GM23248 (cell line): Measurements from ENCODE around the gene GNAL. TPM values are rescaled to one million over a fixed set of nuclear protein-coding genes. Genes with fewer than 3 reads are reported as not detected.

ENCODE experiments used
- DNase-seq: peaks from one replicate; pipeline ENCODE4 v3.0.0-alpha.2; 2015
- H2AFZ ChIP-seq: fragments of 200-600 bp; sonication (generic); 2 replicates; pipeline ENCODE4 v1.6.1; 2016; ENCODE audit warnings: antibody characterized with exemption
- H3F3A ChIP-seq: fragments of 200-600 bp; sonication (generic); 2 replicates; pipeline ENCODE4 v1.6.1; 2016; ENCODE audit warnings: mild to moderate bottlenecking, antibody characterized with exemption, mixed run types; ENCODE audit not compliant: insufficient read depth
- H3K27ac ChIP-seq: fragments of 200-600 bp; sonication (generic); 2 replicates; pipeline ENCODE4 v1.5.1; 2016; ENCODE audit warnings: mild to moderate bottlenecking
- H3K27me3 ChIP-seq: fragments of 200-600 bp; sonication (generic); replicated peaks from 2 replicates; pipeline ENCODE4 v1.6.1; 2016; ENCODE audit warnings: mild to moderate bottlenecking; ENCODE audit not compliant: insufficient read depth
- H3K36me3 ChIP-seq: fragments of 200-600 bp; sonication (generic); 2 replicates; pipeline ENCODE4 v1.6.1; 2016; ENCODE audit warnings: low read depth, mild to moderate bottlenecking
- H3K4me1 ChIP-seq: fragments of 200-600 bp; sonication (generic); 2 replicates; pipeline ENCODE4 v1.6.1; 2016; ENCODE audit warnings: mild to moderate bottlenecking; ENCODE audit not compliant: insufficient read depth
- H3K4me2 ChIP-seq: fragments of 200-600 bp; sonication (generic); one replicate; pipeline ENCODE4 v1.6.1; 2016; ENCODE audit warnings: mild to moderate bottlenecking; ENCODE audit not compliant: unreplicated experiment
- H3K4me3 ChIP-seq: fragments of 200-600 bp; sonication (generic); 2 replicates; pipeline ENCODE4 v1.5.1; 2016; ENCODE audit warnings: mild to moderate bottlenecking
- H3K79me2 ChIP-seq: fragments of 200-600 bp; sonication (generic); 2 replicates; pipeline ENCODE4 v1.6.1; 2016; ENCODE audit warnings: mild to moderate bottlenecking; ENCODE audit not compliant: insufficient read depth
- H3K9ac ChIP-seq: fragments of 200-600 bp; sonication (generic); 2 replicates; pipeline ENCODE4 v1.6.1; 2016; ENCODE audit warnings: mild to moderate bottlenecking
- H3K9me2 ChIP-seq: fragments of 200-600 bp; sonication (generic); 2 replicates; pipeline ENCODE4 v1.6.1; 2016; ENCODE audit warnings: mixed run types, mild to moderate bottlenecking, moderate library complexity; ENCODE audit not compliant: insufficient read depth
- H3K9me3 ChIP-seq: fragments of 200-600 bp; sonication (generic); one replicate; pipeline ENCODE4 v1.6.1; 2017; ENCODE audit warnings: low read depth
- H4K20me1 ChIP-seq: fragments of 200-600 bp; sonication (generic); 2 replicates; pipeline ENCODE4 v1.6.0; 2016; ENCODE audit not compliant: insufficient read depth
- EZH2 ChIP-seq: fragments of 200-600 bp; sonication (generic); IDR thresholded peaks from 2 replicates; pipeline ENCODE4 v1.6.1; 2018; ENCODE audit warnings: antibody characterized with exemption, mild to moderate bottlenecking; ENCODE audit not compliant: insufficient read depth, poor library complexity, severe bottlenecking
- EZH2phosphoT487 ChIP-seq: fragments of 200-600 bp; sonication (generic); IDR thresholded peaks from 2 replicates; pipeline ENCODE4 v1.6.1; 2018; ENCODE audit warnings: antibody characterized with exemption, moderate library complexity, mild to moderate bottlenecking, low read depth; ENCODE audit not compliant: insufficient read depth
- WGBS, 2 experiments: methylation state at CpG; one replicate each; pipeline ENCODE4 v1.1.6; 2015 to 2017; ENCODE audit warnings: low lambda C conversion rate in 2 of 2, low coverage in 1 of 2; ENCODE audit errors: missing lambda C conversion rate in 2 of 2; 5-methylcytosine and 5-hydroxymethylcytosine counted together
- in situ Hi-C: fragments of 300-500 bp; cut with MboI; formaldehyde crosslinking; loops from 2 replicates; pipeline ENCODE4 v1.15.0; 2020
- polyA plus RNA-seq: library from polyadenylated mRNA; unstranded; fragments of >200 nt; fragmentation: Nextera tagmentation; extraction: Ambion mirVana; gene quantifications from 2 replicates; pipeline ENCODE4 v1.2.1, GENCODE V29; 2016
- total RNA-seq: library from RNA; depleted of rRNA; stranded (reverse); fragments of >200 nt; shearing (Covaris generic); gene quantifications from 2 replicates; pipeline ENCODE4 v1.2.3, GENCODE V29; 2014

GNAL gene
- total and polyA plus RNA-seq, 2 experiments from 2014 or later, result 0.19 to 3.0 TPM

DNA sequence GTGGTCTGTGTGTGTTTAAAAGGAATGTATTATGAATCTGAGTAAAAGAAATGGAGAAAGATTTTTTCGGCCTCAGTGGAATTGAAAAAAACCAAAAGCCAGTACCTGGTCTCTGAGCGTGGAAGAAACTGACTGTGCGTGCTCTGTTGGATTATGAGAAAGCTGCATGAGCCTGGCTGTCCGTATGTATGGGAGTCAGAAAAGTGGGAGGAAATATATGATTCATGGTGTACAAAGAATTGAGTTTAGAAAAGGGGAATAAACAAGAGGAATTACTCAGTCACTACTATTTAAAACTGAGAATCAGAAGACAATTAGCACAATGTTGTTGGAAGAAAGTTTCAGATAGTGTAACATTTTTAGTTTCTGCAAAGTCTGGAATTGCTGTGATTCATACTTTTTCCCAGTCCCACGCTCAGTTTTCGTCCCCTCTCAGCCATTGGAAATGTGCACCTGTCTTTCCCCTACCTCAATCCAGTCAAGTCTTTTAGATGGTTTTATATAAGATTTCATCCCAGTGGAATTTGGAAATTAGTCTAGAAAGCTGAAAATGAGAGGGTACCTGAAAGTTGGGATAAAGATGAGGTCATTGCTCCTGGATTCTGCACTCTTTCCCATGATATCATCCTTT lies 95.7 kb downstream of the GNAL start:
- TF ChIP-seq EZH2phosphoT487, result no peak
- TF ChIP-seq EZH2, result no peak
- in situ Hi-C loops, result no loop called here

DNA sequence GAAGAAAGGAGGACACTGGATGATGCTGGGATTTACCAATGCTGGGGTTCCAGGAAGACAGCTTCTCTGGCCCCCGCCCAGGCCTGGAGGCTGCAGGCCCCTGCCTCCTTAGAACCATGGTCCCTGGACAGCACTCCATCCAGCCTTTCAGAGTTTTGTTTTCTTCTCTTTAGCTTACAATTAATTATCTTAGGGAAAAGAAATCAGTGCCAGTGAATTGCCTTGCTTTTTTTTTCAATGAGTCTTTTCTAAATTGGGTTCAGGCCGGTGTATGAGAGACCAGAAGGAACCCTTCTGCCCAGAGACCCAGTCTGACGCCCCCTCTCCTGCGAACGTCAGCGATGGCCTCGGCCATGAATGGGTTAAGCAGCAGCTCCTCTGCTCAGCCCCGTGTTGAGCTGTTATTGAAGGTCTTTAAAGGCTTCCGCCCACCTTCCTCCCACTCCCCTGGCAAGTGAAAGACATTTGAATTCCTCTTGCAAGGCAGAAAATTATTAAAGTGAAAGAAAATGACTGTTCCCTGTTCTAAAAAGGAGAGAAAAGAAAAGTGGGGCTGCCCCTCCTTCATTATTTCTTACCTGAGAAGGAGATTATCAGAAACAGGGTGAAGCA lies 96.5 kb downstream of the GNAL start:
- 25 to 26% methylated on average over 9 of the region's 9 CpGs for WGBS, 2 experiments
- no peaks in the 10 kb centered on the region; the same call in 1 of the 2 replicates for H3K27me3 ChIP-seq
- no peak overlapping the region for H3K9ac ChIP-seq
- no peak for DNase-seq
- H3F3A ChIP-seq, result no peaks in the 10 kb centered on the region
- H3K4me3 ChIP-seq, result no peak overlapping the region
- in situ Hi-C loops, result no loop called here
- H3K79me2 ChIP-seq, result no peaks in the 10 kb centered on the region
- no peaks in the 10 kb centered on the region for H4K20me1 ChIP-seq
- no peak for TF ChIP-seq EZH2
- no peak for TF ChIP-seq EZH2phosphoT487
- no peak overlapping the region for H2AFZ ChIP-seq
- H3K27ac ChIP-seq, result no peak overlapping the region
- H3K9me3 ChIP-seq, result no peaks in the 10 kb centered on the region
- H3K4me1 ChIP-seq, result no peaks in the 10 kb centered on the region
- no peaks in the 10 kb centered on the region for H3K9me2 ChIP-seq
- H3K4me2 ChIP-seq, result no peak overlapping the region
- no peaks in the 10 kb centered on the region for H3K36me3 ChIP-seq

More for the DNA sequence above, 95.7 kb downstream of the GNAL start:
- no peaks in the 10 kb centered on the region for H3K36me3 ChIP-seq
- no peaks in the 10 kb centered on the region for H3K4me1 ChIP-seq
- H3K4me3 ChIP-seq, result no peak overlapping the region
- whole genome bisulfite sequencing, 2 experiments, result 75 to 82% methylated on average over 6 of the region's 6 CpGs
- H3K9me2 ChIP-seq, result no peaks in the 10 kb centered on the region
- no peak overlapping the region for H3K4me2 ChIP-seq
- no peak overlapping the region for H3K9ac ChIP-seq
- H3K79me2 ChIP-seq, result no peaks in the 10 kb centered on the region
- H4K20me1 ChIP-seq, result no peaks in the 10 kb centered on the region
- no peaks in the 10 kb centered on the region for H3F3A ChIP-seq
- H3K27me3 ChIP-seq, result peaks cover 6% of the 10 kb centered on the region; the same call in 1 of the 2 replicates
- no peaks in the 10 kb centered on the region for H3K9me3 ChIP-seq
- no peak overlapping the region for H3K27ac ChIP-seq
- H2AFZ ChIP-seq, result no peak overlapping the region
- no peak for DNase-seq

DNA sequence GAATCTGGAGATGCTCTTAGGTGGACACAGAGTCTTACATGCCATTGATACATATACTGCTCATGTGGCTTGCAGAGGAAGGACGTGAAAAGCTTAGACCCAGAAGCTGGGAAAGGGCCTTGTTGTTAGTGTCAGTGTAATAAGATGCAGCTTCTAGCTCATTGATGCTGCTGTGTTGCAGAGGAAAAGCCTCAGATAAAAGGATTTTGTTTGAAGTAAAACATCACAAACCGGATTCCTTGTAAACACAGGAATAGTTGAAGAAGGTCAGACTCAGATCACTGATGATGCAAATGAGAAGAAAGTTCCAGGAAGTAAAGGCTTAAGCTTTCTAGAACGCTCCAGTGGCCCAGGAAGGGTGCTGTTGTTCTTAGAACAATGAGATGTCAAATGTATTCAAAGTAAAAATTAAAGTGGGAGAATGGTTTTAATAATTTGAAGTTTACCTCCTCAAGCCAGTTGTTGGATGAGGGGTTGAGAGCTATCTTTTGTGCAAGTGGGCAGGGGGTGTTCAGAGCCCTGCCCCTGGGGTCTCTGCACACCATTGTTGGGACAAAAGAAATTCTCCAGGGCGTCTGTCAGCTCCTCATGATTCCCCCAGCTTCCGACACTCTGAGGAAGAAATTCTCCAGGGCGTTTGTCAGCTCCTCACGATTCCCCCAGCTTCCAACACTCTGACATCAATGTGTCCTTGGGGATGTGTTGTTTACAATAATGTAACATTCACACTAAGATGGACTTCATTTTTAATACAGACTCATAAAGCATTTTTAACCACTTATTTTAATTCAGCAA lies 100.8 kb downstream of the GNAL start:
- H3F3A ChIP-seq, result no peaks in the 10 kb centered on the region
- no peaks in the 10 kb centered on the region for H4K20me1 ChIP-seq
- no peaks in the 10 kb centered on the region for H3K36me3 ChIP-seq
- no peak overlapping the region for H3K4me3 ChIP-seq
- no peak for DNase-seq
- in situ Hi-C loops, result no loop called here
- no peaks in the 10 kb centered on the region for H3K4me1 ChIP-seq
- H3K9me3 ChIP-seq, result no peaks in the 10 kb centered on the region
- no peak overlapping the region for H2AFZ ChIP-seq
- H3K27ac ChIP-seq, result no peak overlapping the region
- TF ChIP-seq EZH2 (no peak), EZH2phosphoT487 (no peak)
- 37 to 40% methylated on average over 7 of the region's 7 CpGs for WGBS, 2 experiments
- H3K27me3 ChIP-seq, result no peaks in the 10 kb centered on the region; the same call in 1 of the 2 replicates
- H3K79me2 ChIP-seq, result no peaks in the 10 kb centered on the region
- no peak overlapping the region for H3K9ac ChIP-seq
- H3K9me2 ChIP-seq, result peaks cover 3% of the 10 kb centered on the region; the same call in 1 of the 2 replicates
- H3K4me2 ChIP-seq, result no peak overlapping the region

DNA sequence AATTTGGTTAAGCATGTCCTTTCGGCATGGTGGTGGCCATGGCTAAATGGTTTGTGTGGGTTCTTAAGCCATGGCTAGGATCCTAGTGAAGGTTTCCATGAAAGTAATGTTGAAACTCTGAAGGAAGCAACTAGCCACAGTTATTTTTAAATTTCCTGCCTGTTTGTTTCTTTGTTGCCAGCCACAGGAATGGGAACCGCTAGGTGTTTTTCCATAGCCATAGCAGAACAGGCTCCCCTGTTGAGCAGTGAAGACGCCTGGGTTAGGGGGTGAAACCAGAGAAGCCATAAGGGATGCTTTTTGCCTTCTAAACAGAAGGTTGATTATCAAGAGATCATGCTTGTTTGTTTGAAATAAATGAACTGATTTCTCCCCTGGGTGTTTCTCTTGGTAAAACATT lies 102.1 kb downstream of the GNAL start:
- TF ChIP-seq EZH2phosphoT487, result no peak
- TF ChIP-seq EZH2, result no peak
- Histone ChIP-seq H3K36me3 (no peaks in the 10 kb centered on the region), H3K9me2 (peaks cover 3% of the 10 kb centered on the region; the same call in 1 of the 2 replicates), H3K27ac (no peak overlapping the region), H4K20me1 (no peaks in the 10 kb centered on the region), H3K4me1 (no peaks in the 10 kb centered on the region), H3K27me3 (no peaks in the 10 kb centered on the region; the same call in 1 of the 2 replicates), H3K4me2 (no peak overlapping the region), H3K79me2 (no peaks in the 10 kb centered on the region), H3K9me3 (no peaks in the 10 kb centered on the region), H3F3A (no peaks in the 10 kb centered on the region), H3K9ac (no peak overlapping the region), H3K4me3 (no peak overlapping the region), H2AFZ (no peak overlapping the region)
- WGBS, 2 experiments, result 70 to 73% methylated on average over 3 of the region's 3 CpGs
- in situ Hi-C loops, result no loop called here
- DNase-seq, result no peak
